GM19397 (cell line): ENCODE data around the gene PRG2.

ENCODE experiments used
- ATAC-seq: cut with Tn5 transposase; IDR thresholded peaks from one replicate; pipeline ENCODE4 v1.9.1; 2021; ENCODE audit warnings: mild to moderate bottlenecking, moderate library complexity; ENCODE audit not compliant: unreplicated experiment

PRG2 gene

DNA sequence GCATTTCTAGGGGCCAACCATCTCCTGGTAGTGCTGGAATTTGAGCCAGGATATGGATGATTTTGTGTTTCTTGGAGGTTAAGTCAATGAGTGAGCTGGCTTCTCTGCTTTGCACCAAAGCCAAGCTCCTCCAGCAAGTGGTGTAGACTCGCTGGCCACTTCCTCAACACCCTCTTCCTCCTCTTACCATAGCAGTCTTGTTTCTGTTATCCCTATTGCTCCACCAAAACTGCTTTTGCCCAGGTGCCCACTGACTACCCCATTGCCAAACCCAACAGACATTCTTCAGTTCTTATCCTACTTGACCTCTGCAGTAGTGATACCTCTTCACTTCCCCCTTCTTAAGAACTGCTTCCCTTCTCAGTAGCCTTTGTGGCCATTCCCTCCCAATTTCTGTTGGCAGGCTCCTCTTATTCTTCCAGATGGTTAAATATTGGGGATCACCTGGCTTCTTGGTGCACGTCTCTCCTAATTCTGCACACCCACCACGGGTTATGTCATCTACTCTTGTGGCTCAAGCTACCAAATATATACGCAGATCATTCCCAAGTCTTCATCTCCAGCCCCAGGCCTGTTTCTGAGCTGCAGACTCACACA lies 7.0 kb upstream of the PRG2 start:
- no peak for ATAC-seq

GRCh38 chr11:57396744-57397143 lies 6.3 kb upstream of the PRG2 start:
- ATAC-seq, result no peak

DNA sequence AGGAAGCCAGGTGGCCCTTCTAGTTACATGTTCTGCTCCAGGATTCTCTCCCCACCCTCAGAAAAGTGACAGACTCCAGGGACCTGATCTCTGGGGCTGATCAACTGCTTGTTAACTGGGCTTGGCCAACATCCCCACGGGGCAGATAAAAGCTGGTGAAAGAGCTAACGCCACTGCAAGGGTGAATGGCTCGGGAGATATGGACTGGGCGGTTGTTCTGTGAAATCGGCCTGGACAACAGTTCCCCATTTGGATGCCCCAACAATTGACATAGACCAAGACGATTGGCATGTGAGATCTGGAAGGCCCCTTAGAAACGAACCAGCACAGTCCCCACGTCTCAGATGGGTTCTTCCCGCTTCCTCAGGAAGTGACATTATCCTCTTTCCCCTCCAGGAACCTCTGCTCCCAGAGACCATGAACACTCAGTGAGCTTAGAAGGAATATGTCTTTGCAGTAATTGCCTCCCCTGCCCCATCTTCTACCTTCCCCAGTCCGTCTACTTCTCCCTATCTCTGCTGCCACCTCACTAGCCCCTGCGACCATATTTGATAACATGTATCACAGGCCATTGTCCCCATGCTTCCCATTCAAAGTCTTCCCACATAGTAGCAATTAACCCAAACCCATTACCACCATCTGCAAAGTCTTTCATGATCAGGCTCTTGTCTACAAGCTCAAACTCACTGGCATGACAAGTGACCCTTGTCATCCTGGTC lies 5.6 kb upstream of the PRG2 start:
- no peak for ATAC-seq

- ATAC-seq, result no peak
Measured at GRCh38 chr11:57394203-57394965, 3.9 kb upstream of the PRG2 start.

GRCh38 chr11:57392763-57393105 lies 2.3 kb upstream of the PRG2 start:
- ATAC-seq, result no peak

GRCh38 chr11:57392066-57392762 lies 1.8 kb upstream of the PRG2 start:
- ATAC-seq, result no peak

DNA sequence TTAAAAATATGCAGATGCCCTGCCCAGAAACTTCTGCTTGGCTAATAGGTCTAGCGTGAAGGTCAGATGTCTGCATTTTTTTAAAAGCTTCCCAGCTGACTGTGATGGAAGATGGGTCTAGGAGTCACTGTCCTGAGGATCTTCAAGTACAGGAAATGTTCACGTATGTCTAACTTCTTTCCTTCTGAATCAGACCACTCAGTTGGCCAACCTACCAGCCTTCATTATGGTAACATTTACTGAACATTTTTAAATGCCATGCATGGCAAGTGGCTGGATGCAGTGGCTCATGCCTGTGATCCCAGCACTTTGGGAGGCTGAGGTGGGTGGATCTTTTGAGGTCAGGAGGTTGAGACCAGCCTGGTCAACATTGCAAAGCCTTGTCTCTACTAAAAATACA lies 1.1 kb upstream of the PRG2 start:
- no peak for ATAC-seq

- no peak for ATAC-seq
Measured at GRCh38 chr11:57391111-57391510, 661 bp upstream of the PRG2 start.

- ATAC-seq, result no peak
Measured at GRCh38 chr11:57387289-57388030, 3.0 kb downstream of the PRG2 start.

GRCh38 chr11:57386178-57386940 lies 4.1 kb downstream of the PRG2 start:
- no peak for ATAC-seq

- ATAC-seq, result no peak
Measured at GRCh38 chr11:57380975-57381374, 9.5 kb downstream of the PRG2 start, which contains the start of gene PRG3. Gene PRG3, minus strand, starts transcription at chr11:57381150. Its CDS starts 442 bp downstream, at chr11:57380708.

GRCh38 chr11:57379732-57380131 lies 10.7 kb downstream of the PRG2 start:
- no peak for ATAC-seq

DNA sequence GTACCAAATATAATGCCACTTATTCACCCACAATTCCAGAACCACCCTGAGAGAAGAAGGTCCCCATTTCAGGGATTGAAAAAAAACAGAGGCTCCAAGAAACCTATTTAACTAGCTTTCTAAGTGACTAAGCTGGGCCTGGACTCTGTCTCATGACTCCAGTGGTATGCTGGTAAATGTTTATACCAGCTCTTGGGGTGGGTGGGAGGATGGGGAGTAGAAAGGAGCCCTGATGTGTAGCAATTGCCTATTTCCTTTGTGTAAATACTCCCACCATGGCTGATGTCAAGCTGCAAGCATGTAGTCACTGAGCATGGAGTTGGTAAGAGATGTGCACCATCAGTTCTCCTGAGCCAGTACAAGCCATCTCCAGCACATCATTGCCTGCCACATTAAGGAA lies 12.3 kb downstream of the PRG2 start:
- no peak for ATAC-seq

- no peak for ATAC-seq
Measured at GRCh38 chr11:57377107-57377506, 13.3 kb downstream of the PRG2 start.

DNA sequence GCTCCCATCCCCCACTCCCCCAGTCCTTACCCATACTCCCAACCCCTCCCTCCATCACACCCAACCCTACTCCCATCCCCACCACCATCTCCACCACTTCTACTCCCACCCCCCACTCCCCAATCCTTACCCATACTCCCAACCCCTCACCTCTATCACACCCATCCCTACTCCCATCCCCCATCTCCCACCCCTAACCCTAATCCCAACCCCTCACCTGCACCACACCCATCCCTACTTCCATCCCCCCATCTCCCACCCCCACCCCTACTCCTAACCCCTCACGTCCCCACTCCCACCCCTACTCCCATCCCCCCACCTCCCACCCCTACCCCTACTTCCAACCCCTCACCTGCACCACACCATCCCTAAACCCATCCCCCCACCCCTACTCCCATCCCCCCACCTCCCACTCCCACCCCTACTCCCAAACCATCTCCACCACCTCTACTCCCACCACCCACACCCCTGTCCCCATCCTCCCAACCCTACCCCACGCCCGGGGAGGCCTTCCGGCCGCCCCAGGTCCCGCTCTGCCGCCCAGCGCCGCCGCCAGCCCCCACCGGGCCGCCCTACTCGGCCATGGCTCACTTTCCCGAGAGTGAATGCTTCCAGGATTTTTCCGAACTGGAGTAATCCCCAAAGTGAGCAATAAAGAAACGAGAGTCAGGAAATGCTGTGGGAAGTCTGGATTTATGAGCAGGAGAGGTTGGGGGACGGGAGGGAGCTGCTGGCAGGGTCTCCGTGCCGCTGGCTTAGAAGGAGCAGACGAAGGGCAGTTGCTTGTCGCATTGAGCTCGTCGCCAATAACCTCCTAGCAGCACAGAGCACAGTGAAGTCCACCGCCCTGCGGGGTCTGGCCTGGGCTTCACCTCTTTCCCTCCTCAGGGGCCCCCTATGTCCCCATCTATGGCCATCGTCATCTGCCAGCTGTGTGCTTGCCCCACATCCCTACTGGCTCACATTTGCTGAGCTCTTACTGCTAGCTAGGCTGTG lies 14.1 kb downstream of the PRG2 start:
- no peak for ATAC-seq

DNA sequence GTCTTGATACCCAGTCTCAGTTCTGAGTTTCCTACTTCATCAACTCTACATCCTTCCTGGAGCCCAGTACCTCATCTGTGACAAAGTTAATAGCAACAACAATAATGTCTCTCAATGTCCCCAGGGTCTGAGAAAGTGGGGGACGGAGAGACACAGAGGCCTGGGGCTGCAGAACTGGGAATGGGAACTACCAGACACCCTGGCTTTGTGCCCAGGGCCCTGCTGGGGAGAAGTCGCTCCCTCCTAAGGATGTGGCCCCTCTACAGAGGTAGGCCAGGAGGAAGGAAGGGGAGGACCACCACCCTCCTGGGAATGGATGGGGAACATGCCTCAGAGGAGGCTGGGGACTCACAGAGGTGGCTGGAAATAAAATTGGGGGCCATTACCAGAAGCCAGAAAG lies 15.0 kb downstream of the PRG2 start:
- no peak for ATAC-seq

- no peak for ATAC-seq
Measured at GRCh38 chr11:57374966-57375365, 15.5 kb downstream of the PRG2 start.

DNA sequence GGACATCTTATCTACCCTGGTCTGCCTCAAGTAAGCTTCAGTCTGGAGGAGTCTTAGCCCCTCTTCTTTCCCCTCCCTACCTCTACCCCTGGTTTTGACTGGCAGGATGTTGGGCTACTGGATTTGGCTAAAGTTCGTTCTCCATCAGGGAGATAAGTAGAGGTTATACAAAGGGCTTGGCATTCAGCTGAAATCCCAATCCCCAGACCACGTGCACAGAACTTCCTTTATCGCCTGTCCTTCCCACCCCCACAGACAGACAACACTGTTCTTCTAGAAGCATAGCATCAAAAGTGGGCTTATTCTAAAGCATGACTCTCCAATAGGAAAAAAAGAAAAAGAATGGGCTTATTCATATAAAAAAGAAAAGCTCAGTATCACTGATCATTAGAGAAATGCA lies 17.3 kb downstream of the PRG2 start:
- ATAC-seq, result no peak

- no peak for ATAC-seq
Measured at GRCh38 chr11:57370941-57371340, 19.5 kb downstream of the PRG2 start.
